SK-N-SH treated with all-trans-retinoic acid at 6 μM for 48 hours (cell line): ENCODE data around the gene SELENON.

Experiments used
- ATAC-seq: fragments of 200-7000 bp; cut with Tn5 transposase; 3 replicates; pipeline ENCODE4 v1.9.1; 2020; ENCODE audit warnings: mild to moderate bottlenecking, moderate library complexity
- BACH2 ChIP-seq: fragments of 250-450 bp; sonication (Bioruptor Pico); IDR thresholded peaks from 2 replicates; pipeline ENCODE4 v1.9.0; 2021; ENCODE audit warnings: mild to moderate bottlenecking, borderline replicate concordance
- CSDC2 ChIP-seq: fragments of 250-450 bp; sonication (Bioruptor Pico); IDR thresholded peaks from 2 replicates; pipeline ENCODE4 v1.5.0; 2020; ENCODE audit warnings: mild to moderate bottlenecking, moderate library complexity
- GLIS3 ChIP-seq: fragments of 250-450 bp; sonication (Bioruptor Pico); IDR thresholded peaks from 2 replicates; pipeline ENCODE4 v1.5.0; 2020; ENCODE audit warnings: mild to moderate bottlenecking, moderate library complexity
- ISL1 ChIP-seq: fragments of 250-450 bp; sonication (Bioruptor Pico); IDR thresholded peaks from 2 replicates; pipeline ENCODE4 v2.1.2; 2022; ENCODE audit warnings: mild to moderate bottlenecking, moderate library complexity
- OSR1 ChIP-seq: fragments of 250-450 bp; sonication (Bioruptor Pico); IDR thresholded peaks from 2 replicates; pipeline ENCODE4 v1.8.0; 2022; ENCODE audit warnings: moderate library complexity, mild to moderate bottlenecking, inconsistent platforms
- PPARA ChIP-seq: fragments of 250-450 bp; sonication (Bioruptor Pico); IDR thresholded peaks from 2 replicates; pipeline ENCODE4 v1.5.0; 2020; ENCODE audit warnings: mild to moderate bottlenecking, borderline replicate concordance
- SNAI2 ChIP-seq: fragments of 250-450 bp; sonication (Bioruptor Pico); IDR thresholded peaks from 2 replicates; pipeline ENCODE4 v1.5.0; 2020; ENCODE audit warnings: mild to moderate bottlenecking, moderate library complexity
- TOX ChIP-seq: fragments of 250-450 bp; sonication (Bioruptor Pico); IDR thresholded peaks from 2 replicates; pipeline ENCODE4 v1.8.0; 2021; ENCODE audit warnings: mild to moderate bottlenecking, moderate library complexity, borderline replicate concordance
- ZC3H10 ChIP-seq: fragments of 250-450 bp; sonication (Bioruptor Pico); IDR thresholded peaks from 2 replicates; pipeline ENCODE4 v1.5.1; 2021; ENCODE audit warnings: mild to moderate bottlenecking, moderate library complexity
- ZFP3 ChIP-seq: fragments of 250-450 bp; sonication (Bioruptor Pico); IDR thresholded peaks from 2 replicates; pipeline ENCODE4 v1.5.0; 2020; ENCODE audit warnings: mild to moderate bottlenecking, moderate library complexity
- ZFP30 ChIP-seq: fragments of 450-650 bp; formaldehyde crosslinking; IDR thresholded peaks from 2 replicates; pipeline ENCODE4 v1.5.0; 2022; ENCODE audit warnings: mild to moderate bottlenecking, moderate library complexity
- ZNF565 ChIP-seq: fragments of 450-650 bp; formaldehyde crosslinking; conservative IDR thresholded peaks from 2 replicates; pipeline ENCODE4 v1.5.0; 2020; ENCODE audit warnings: low read depth, mild to moderate bottlenecking, moderate library complexity
- ZNF70 ChIP-seq: fragments of 450-650 bp; formaldehyde crosslinking; IDR thresholded peaks from 2 replicates; pipeline ENCODE4 v1.5.0; 2020; ENCODE audit warnings: mild to moderate bottlenecking, moderate library complexity
- ZNF8 ChIP-seq: fragments of 450-650 bp; formaldehyde crosslinking; IDR thresholded peaks from 2 replicates; pipeline ENCODE4 v1.5.0; 2020; ENCODE audit warnings: mild to moderate bottlenecking, moderate library complexity
- TF ChIP-seq, protein P1 (sequence below): fragments of 250-450 bp; sonication (Bioruptor Pico); IDR thresholded peaks from 2 replicates; pipeline ENCODE4 v1.8.0; 2021; ENCODE audit warnings: low read depth, mild to moderate bottlenecking, moderate library complexity, borderline replicate concordance
- TF ChIP-seq, protein P2 (sequence below): fragments of 250-450 bp; sonication (Bioruptor Pico); IDR thresholded peaks from 2 replicates; pipeline ENCODE4 v1.8.0; 2020; ENCODE audit warnings: mild to moderate bottlenecking, moderate library complexity, borderline replicate concordance
- TF ChIP-seq, protein P3 (sequence below): fragments of 250-450 bp; sonication (Bioruptor Pico); IDR thresholded peaks from 2 replicates; pipeline ENCODE4 v1.5.1; 2020; ENCODE audit warnings: low read depth, mild to moderate bottlenecking, moderate library complexity
- TF ChIP-seq, protein P4 (sequence below): fragments of 250-450 bp; sonication (Bioruptor Pico); IDR thresholded peaks from 2 replicates; pipeline ENCODE4 v1.5.1; 2021; ENCODE audit warnings: mild to moderate bottlenecking, moderate library complexity

The SELENON gene

DNA sequence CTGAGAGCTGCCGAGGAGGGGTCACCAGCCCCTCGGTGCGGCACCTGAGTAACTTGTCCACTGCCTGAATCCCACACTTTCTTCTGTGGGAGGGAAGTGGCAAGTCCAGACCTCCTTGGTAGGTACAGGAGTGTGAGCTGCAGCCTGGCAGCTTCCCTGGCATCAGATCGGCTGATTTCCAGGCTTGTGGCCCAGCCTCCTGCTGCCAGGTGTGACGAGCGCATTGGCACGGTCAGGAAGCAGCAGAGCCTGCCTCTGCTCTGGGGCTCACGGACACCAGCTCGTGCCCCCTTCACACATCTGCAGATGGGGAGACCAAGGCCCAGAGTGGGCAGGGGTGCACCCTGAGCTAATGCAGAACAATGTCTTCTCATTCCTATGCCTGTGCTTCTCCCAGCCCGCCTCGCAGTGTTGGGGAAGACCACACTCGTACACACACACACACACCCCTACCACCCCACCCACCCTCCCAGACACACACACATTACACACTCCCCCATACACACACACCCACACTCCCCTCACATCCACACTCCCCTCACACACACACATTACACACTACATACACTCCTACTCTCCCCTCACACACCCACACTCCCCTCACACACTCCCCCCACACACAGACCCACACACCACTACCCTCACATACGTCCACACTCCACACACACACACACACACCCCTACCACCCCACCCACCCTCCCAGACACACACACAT, 33.1 kb upstream of the SELENON start (continued):
- TF ChIP-seq, protein P1, sequence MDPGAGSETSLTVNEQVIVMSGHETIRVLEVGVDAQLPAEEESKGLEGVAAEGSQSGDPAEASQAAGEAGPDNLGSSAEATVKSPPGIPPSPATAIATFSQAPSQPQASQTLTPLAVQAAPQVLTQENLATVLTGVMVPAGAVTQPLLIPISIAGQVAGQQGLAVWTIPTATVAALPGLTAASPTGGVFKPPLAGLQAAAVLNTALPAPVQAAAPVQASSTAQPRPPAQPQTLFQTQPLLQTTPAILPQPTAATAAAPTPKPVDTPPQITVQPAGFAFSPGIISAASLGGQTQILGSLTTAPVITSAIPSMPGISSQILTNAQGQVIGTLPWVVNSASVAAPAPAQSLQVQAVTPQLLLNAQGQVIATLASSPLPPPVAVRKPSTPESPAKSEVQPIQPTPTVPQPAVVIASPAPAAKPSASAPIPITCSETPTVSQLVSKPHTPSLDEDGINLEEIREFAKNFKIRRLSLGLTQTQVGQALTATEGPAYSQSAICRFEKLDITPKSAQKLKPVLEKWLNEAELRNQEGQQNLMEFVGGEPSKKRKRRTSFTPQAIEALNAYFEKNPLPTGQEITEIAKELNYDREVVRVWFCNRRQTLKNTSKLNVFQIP (CRISPR knock-in tag): no peak
- TF ChIP-seq ZC3H10 (CRISPR knock-in tag) (no peak), OSR1 (CRISPR knock-in tag) (no peak)

DNA sequence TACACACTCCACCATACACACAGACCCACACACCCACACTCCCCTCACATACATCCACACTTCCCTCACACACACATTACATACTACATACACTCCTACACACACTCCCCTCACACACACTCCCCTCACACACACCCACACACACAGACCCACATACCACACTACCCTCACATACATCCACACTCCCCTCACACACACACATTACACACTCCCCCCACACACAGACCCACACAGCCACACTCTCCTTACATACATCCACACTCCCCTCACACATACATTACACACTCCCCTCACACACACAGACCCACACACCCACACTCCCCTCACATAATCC, 32.6 kb upstream of the SELENON start:
- no peak for TF ChIP-seq ZFP3 (CRISPR knock-in tag)
- no peak for TF ChIP-seq OSR1 (CRISPR knock-in tag)
- TF ChIP-seq ZNF565 (CRISPR knock-in tag): no peak
- TF ChIP-seq, protein P2, sequence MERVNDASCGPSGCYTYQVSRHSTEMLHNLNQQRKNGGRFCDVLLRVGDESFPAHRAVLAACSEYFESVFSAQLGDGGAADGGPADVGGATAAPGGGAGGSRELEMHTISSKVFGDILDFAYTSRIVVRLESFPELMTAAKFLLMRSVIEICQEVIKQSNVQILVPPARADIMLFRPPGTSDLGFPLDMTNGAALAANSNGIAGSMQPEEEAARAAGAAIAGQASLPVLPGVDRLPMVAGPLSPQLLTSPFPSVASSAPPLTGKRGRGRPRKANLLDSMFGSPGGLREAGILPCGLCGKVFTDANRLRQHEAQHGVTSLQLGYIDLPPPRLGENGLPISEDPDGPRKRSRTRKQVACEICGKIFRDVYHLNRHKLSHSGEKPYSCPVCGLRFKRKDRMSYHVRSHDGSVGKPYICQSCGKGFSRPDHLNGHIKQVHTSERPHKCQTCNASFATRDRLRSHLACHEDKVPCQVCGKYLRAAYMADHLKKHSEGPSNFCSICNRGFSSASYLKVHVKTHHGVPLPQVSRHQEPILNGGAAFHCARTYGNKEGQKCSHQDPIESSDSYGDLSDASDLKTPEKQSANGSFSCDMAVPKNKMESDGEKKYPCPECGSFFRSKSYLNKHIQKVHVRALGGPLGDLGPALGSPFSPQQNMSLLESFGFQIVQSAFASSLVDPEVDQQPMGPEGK: no peak
- TF ChIP-seq SNAI2 (CRISPR knock-in tag): no peak
- TF ChIP-seq, protein P1 (CRISPR knock-in tag): no peak
- TF ChIP-seq, protein P3, sequence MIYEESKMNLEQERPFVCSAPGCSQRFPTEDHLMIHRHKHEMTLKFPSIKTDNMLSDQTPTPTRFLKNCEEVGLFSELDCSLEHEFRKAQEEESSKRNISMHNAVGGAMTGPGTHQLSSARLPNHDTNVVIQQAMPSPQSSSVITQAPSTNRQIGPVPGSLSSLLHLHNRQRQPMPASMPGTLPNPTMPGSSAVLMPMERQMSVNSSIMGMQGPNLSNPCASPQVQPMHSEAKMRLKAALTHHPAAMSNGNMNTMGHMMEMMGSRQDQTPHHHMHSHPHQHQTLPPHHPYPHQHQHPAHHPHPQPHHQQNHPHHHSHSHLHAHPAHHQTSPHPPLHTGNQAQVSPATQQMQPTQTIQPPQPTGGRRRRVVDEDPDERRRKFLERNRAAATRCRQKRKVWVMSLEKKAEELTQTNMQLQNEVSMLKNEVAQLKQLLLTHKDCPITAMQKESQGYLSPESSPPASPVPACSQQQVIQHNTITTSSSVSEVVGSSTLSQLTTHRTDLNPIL: no peak
- no peak for TF ChIP-seq ZFP30 (CRISPR knock-in tag)
- no peak for TF ChIP-seq ZNF70 (CRISPR knock-in tag)
- TF ChIP-seq GLIS3 (CRISPR knock-in tag): no peak
- TF ChIP-seq PPARA: no peak
- no peak for ATAC-seq

DNA sequence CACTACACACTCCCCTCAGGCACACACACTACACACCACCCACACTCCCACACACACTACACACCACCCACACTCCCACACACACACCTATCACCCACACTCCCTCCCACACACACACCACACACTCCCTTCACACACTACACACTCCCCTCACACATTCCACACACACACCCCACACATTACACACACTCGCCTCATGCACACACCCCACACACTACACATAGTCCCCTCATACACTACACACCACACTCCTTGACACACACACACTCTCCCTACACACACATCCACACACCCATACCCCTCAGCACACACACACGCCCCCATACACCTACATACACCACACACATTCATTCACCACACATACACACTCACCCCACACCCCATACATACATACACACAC, 31.0 kb upstream of the SELENON start:
- no peak for ATAC-seq
- no peak for TF ChIP-seq ISL1 (CRISPR knock-in tag)
- TF ChIP-seq, protein P1 (CRISPR knock-in tag): no peak
- no peak for TF ChIP-seq GLIS3 (CRISPR knock-in tag)
- TF ChIP-seq TOX: no peak
- TF ChIP-seq, protein P4, sequence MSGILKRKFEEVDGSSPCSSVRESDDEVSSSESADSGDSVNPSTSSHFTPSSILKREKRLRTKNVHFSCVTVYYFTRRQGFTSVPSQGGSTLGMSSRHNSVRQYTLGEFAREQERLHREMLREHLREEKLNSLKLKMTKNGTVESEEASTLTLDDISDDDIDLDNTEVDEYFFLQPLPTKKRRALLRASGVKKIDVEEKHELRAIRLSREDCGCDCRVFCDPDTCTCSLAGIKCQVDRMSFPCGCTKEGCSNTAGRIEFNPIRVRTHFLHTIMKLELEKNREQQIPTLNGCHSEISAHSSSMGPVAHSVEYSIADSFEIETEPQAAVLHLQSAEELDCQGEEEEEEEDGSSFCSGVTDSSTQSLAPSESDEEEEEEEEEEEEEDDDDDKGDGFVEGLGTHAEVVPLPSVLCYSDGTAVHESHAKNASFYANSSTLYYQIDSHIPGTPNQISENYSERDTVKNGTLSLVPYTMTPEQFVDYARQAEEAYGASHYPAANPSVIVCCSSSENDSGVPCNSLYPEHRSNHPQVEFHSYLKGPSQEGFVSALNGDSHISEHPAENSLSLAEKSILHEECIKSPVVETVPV (CRISPR knock-in tag): no peak
- TF ChIP-seq ZNF8 (CRISPR knock-in tag): no peak
- no peak for TF ChIP-seq BACH2 (CRISPR knock-in tag)
- no peak for TF ChIP-seq ZC3H10 (CRISPR knock-in tag)
- TF ChIP-seq, protein P3: no peak
- TF ChIP-seq PPARA: no peak
- no peak for TF ChIP-seq ZFP3 (CRISPR knock-in tag)
- no peak for TF ChIP-seq ZNF565 (CRISPR knock-in tag)
- no peak for TF ChIP-seq CSDC2
- TF ChIP-seq, all 23 proteins: peak for 0
